ENCODE data around the gene TBC1D5. TPM values are rescaled to one million over a fixed set of nuclear protein-coding genes. Genes with fewer than 3 reads are reported as not detected.

The TBC1D5 gene
- total RNA-seq, 1 donor from 2014 or later = 48.1 TPM

GRCh38 chr3:17469954-17470353 is 272.5 kb downstream of the TBC1D5 start:
- intact Hi-C loops (cut with DNase I) = no loop called here
- Histone ChIP-seq H3K4me1 (peaks cover 9% of the 10 kb centered on the region), H3K4me3 (no peak overlapping the region), H3K27ac (no peak overlapping the region), H3K9me3 (no peaks in the 10 kb centered on the region), H3K27me3 (no peaks in the 10 kb centered on the region), H3K36me3 (no peaks in the 10 kb centered on the region)
- no peak for DNase-seq (ENCODE audit: extremely low spot score in 2 of 2)
- no peak for TF ChIP-seq POLR2AphosphoS5 (IDR thresholded peaks at IDR 0.05; ENCODE audit: insufficient read depth in 1 of 2, low read depth in 1 of 2)
- TF ChIP-seq, protein P1, sequence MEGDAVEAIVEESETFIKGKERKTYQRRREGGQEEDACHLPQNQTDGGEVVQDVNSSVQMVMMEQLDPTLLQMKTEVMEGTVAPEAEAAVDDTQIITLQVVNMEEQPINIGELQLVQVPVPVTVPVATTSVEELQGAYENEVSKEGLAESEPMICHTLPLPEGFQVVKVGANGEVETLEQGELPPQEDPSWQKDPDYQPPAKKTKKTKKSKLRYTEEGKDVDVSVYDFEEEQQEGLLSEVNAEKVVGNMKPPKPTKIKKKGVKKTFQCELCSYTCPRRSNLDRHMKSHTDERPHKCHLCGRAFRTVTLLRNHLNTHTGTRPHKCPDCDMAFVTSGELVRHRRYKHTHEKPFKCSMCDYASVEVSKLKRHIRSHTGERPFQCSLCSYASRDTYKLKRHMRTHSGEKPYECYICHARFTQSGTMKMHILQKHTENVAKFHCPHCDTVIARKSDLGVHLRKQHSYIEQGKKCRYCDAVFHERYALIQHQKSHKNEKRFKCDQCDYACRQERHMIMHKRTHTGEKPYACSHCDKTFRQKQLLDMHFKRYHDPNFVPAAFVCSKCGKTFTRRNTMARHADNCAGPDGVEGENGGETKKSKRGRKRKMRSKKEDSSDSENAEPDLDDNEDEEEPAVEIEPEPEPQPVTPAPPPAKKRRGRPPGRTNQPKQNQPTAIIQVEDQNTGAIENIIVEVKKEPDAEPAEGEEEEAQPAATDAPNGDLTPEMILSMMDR (IDR thresholded peaks at IDR 0.05) = no peak
- TF ChIP-seq POLR2A (IDR thresholded peaks at IDR 0.05) = no peak

GRCh38 chr3:17469520-17469919 is 272.9 kb downstream of the TBC1D5 start:
- no peak overlapping the region for H3K27ac ChIP-seq
- no peak for TF ChIP-seq POLR2AphosphoS5 (IDR thresholded peaks at IDR 0.05; ENCODE audit: insufficient read depth in 1 of 2, low read depth in 1 of 2)
- TF ChIP-seq, protein P1 (IDR thresholded peaks at IDR 0.05) = no peak
- no peak for TF ChIP-seq POLR2A (IDR thresholded peaks at IDR 0.05)
- intact Hi-C loops (cut with DNase I) = no loop called here

DNA sequence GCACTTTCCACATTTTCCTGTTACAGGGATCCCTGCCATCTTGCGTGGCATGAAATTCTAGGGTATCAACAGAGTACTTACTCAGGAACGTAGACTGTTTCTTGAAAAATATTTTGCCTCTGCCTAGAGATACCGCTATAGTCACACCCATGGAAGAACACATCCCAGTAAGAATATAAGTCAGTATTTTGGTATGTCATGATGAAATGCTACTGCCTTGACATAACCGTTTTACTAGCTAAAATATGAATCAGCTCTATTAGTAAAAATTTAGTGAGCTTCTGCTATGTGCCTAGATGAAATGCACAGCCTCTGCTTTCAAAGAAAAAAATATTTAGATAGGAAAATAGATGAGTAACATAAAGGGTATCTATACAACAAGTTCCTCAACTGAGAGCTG is 276.4 kb downstream of the TBC1D5 start:
- Histone ChIP-seq H3K9me3 (no peaks in the 10 kb centered on the region), H3K36me3 (no peaks in the 10 kb centered on the region), H3K4me1 (no peaks in the 10 kb centered on the region), H3K27me3 (no peaks in the 10 kb centered on the region), H3K4me3 (no peak overlapping the region), H3K27ac (no peak overlapping the region)
- intact Hi-C loops (cut with DNase I) = no loop called here
- TF ChIP-seq, protein P1 (IDR thresholded peaks at IDR 0.05) = no peak
- TF ChIP-seq POLR2AphosphoS5 (IDR thresholded peaks at IDR 0.05; ENCODE audit: insufficient read depth in 1 of 2, low read depth in 1 of 2) (no peak), POLR2A (IDR thresholded peaks at IDR 0.05) (no peak)
- DNase-seq (ENCODE audit: extremely low spot score in 2 of 2) = no peak

More at GRCh38 chr3:17469520-17469919, 272.9 kb downstream of the TBC1D5 start:
- Histone ChIP-seq H3K9me3 (no peaks in the 10 kb centered on the region), H3K27me3 (no peaks in the 10 kb centered on the region), H3K36me3 (no peaks in the 10 kb centered on the region), H3K4me1 (peaks cover 4% of the 10 kb centered on the region), H3K4me3 (no peak overlapping the region)
- no peak for DNase-seq (ENCODE audit: extremely low spot score in 2 of 2)

GRCh38 chr3:17459470-17459993 is 282.9 kb downstream of the TBC1D5 start:
- H3K4me1 ChIP-seq = no peaks in the 10 kb centered on the region
- TF ChIP-seq POLR2A (IDR thresholded peaks at IDR 0.05) (no peak), POLR2AphosphoS5 (IDR thresholded peaks at IDR 0.05; ENCODE audit: insufficient read depth in 1 of 2, low read depth in 1 of 2) (no peak)
- TF ChIP-seq, protein P1 (IDR thresholded peaks at IDR 0.05) = no peak
- H3K36me3 ChIP-seq = no peaks in the 10 kb centered on the region
- no peak overlapping the region for H3K27ac ChIP-seq
- H3K9me3 ChIP-seq = no peaks in the 10 kb centered on the region
- H3K27me3 ChIP-seq = no peaks in the 10 kb centered on the region
- intact Hi-C loops (cut with DNase I) = no loop called here
- H3K4me3 ChIP-seq = no peak overlapping the region
- DNase-seq (ENCODE audit: extremely low spot score in 2 of 2) = no peak

GRCh38 chr3:17456650-17457049 is 285.8 kb downstream of the TBC1D5 start:
- Histone ChIP-seq H3K36me3 (no peaks in the 10 kb centered on the region), H3K27me3 (no peaks in the 10 kb centered on the region), H3K4me1 (no peaks in the 10 kb centered on the region), H3K9me3 (no peaks in the 10 kb centered on the region), H3K4me3 (no peak overlapping the region), H3K27ac (no peak overlapping the region)
- intact Hi-C loops (cut with DNase I) = no loop called here
- no peak for DNase-seq (ENCODE audit: extremely low spot score in 2 of 2)
- TF ChIP-seq POLR2AphosphoS5 (IDR thresholded peaks at IDR 0.05; ENCODE audit: insufficient read depth in 1 of 2, low read depth in 1 of 2) (no peak), POLR2A (IDR thresholded peaks at IDR 0.05) (no peak)
- TF ChIP-seq, protein P1 (IDR thresholded peaks at IDR 0.05) = no peak

Measured in vagina (tissue), 2 donors.